Measurements from ENCODE around the gene SULT1A4. TPM values are rescaled to one million over a fixed set of nuclear protein-coding genes. Genes with fewer than 3 reads are reported as not detected.

SULT1A4 gene
- 28.3 to 39.9 TPM (median 33.3 TPM) in 5 replicates for total RNA-seq (2022; extraction: Qiagen RNA extraction)

GRCh38 chr16:29459706-29460646 lies at the start of gene SULT1A4:
TSS of gene SULT1A4 (plus strand) at chr16:29459913. CDS start at chr16:29461386, 1,473 bp downstream.

GRCh38 chr16:29454269-29454668 lies 5.4 kb upstream of the SULT1A4 start, which contains the start of the genes BOLA2 and SLX1B:
TSS of gene BOLA2 (minus strand) at chr16:29454351. CDS start at chr16:29454253, 98 bp downstream.
TSS of gene SLX1B (plus strand) at chr16:29454533.

GRCh38 chr16:29506308-29506707 lies 46.6 kb downstream of the SULT1A4 start, which contains the start of gene NPIPB12:
TSS of gene NPIPB12 (minus strand) at chr16:29506408.

Other genes with a start within 250 kb of the SULT1A4 start
- 0.91 to 2.4 TPM (median 1.4 TPM) in 5 replicates for gene NPIPB11, start 53.2 kb upstream of the SULT1A4 start, total RNA-seq (2022; extraction: Qiagen RNA extraction)
- 20.7 to 33.5 TPM (median 30.3 TPM) in 5 replicates for gene BOLA2, start 5.6 kb upstream of the SULT1A4 start, total RNA-seq (2022; extraction: Qiagen RNA extraction)
- gene SLX1B, start 5.4 kb upstream of the SULT1A4 start, total RNA-seq (2022; extraction: Qiagen RNA extraction), result 71.4 to 92.6 TPM (median 82.4 TPM) in 5 replicates
- 27.9 to 39.6 TPM (median 33.3 TPM) in 5 replicates for gene NPIPB12, start 46.5 kb downstream of the SULT1A4 start, total RNA-seq (2022; extraction: Qiagen RNA extraction)
- 0.02 to 0.05 TPM in 2 of 5 replicates, not detected in the others for gene SPN, start 203.3 kb downstream of the SULT1A4 start, total RNA-seq (2022; extraction: Qiagen RNA extraction)
- 0.67 to 1.0 TPM (median 0.78 TPM) in 5 replicates for gene QPRT, start 219.3 kb downstream of the SULT1A4 start, total RNA-seq (2022; extraction: Qiagen RNA extraction)